MM.1S (cell line): ENCODE measurements around the gene PRSS2.

Experiments used
- CTCF ChIP-seq: fragments of 300-600 bp; sonication (generic); IDR thresholded peaks from 2 replicates; pipeline ENCODE4 v1.5.1; 2016; ENCODE audit warnings: antibody characterized with exemption, low read length, mixed read lengths
- EZH2phosphoT487 ChIP-seq: fragments of 300-600 bp; sonication (generic); IDR thresholded peaks from 2 replicates; pipeline ENCODE4 v1.6.1; 2018; ENCODE audit warnings: antibody characterized with exemption, low read length

DNA sequence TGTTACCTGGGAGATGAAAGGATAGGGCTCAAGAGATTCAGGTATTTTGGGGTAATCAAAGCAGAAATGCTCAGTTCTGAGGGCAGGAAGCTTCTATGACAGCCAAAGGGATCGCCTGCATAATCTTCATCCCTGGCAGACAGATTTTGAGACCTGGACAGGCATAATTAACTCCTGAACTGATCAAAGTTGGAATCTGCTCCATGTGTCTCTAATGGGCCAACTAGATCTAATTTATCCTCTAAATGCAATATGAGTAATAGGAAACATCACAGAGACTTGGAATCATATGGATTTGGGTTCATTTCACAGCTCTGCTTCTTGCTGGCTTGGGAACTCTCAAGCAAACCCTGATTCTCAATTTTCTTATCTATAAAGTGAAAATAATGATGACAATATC is 42.9 kb downstream of the PRSS2 start:
- TF ChIP-seq CTCF (no peak), EZH2phosphoT487 (no peak)
